CD8-positive, alpha-beta memory T cell (primary cell): ENCODE results near the gene STYXL1. TPM values are rescaled to one million over a fixed set of nuclear protein-coding genes. Genes with fewer than 3 reads are reported as not detected.

Experiments
- CTCF ChIA-PET: fragments of 350-600 bp; sonication (Branson Sonifier 250); formaldehyde crosslinking; loops from one replicate; lab custom pipeline; 2021; ENCODE audit warnings: antibody characterized with exemption; lab: Charles Lee
- POLR2A ChIA-PET: fragments of 350-600 bp; sonication (Branson Sonifier 250); formaldehyde crosslinking; loops from one replicate; lab custom pipeline; 2021; ENCODE audit warnings: antibody characterized with exemption; lab: Charles Lee
- DNase-seq, 5 donors: peaks; one replicate each; pipeline versions ENCODE4 v3.0.0 to v3.0.0-alpha.2; 2020 to 2022; ENCODE audit warnings: mixed read lengths in 1 of 5
- H3K27ac ChIP-seq: one replicate; pipeline ENCODE4 v1.7.0; 2013; ENCODE audit warnings: low read depth, mild to moderate bottlenecking, low read length, moderate library complexity
- H3K27me3 ChIP-seq: 2 replicates; pipeline ENCODE4 v1.7.0; 2013; ENCODE audit warnings: low read length, mild to moderate bottlenecking; ENCODE audit not compliant: insufficient read depth, poor library complexity, severe bottlenecking
- H3K36me3 ChIP-seq: 2 replicates; pipeline ENCODE4 v1.7.0; 2013; ENCODE audit warnings: mild to moderate bottlenecking, low read length, moderate library complexity; ENCODE audit not compliant: insufficient read depth
- H3K4me1 ChIP-seq: 2 replicates; pipeline ENCODE4 v1.7.0; 2013; ENCODE audit warnings: mild to moderate bottlenecking, low read length, moderate library complexity; ENCODE audit not compliant: insufficient read depth
- H3K4me3 ChIP-seq: 2 replicates; pipeline ENCODE4 v1.7.0; 2013; ENCODE audit warnings: mild to moderate bottlenecking, low read length
- H3K9me3 ChIP-seq: 2 replicates; pipeline ENCODE4 v1.7.0; 2013; ENCODE audit warnings: mild to moderate bottlenecking, low read length
- H3K27ac Mint-ChIP-seq, 8 donors: one replicate each; pipeline ENCODE4 v1.8.0; 2020 to 2021; ENCODE audit warnings: mixed read lengths in 8 of 8, mild to moderate bottlenecking in 6 of 8, inconsistent platforms in 3 of 8, moderate library complexity in 3 of 8
- H3K27me3 Mint-ChIP-seq, 2 donors: one replicate each; pipeline ENCODE4 v1.8.0; 2020 to 2021; ENCODE audit warnings: mixed read lengths in 2 of 2, mild to moderate bottlenecking in 1 of 2, moderate library complexity in 1 of 2
- H3K36me3 Mint-ChIP-seq, 3 donors: one replicate each; pipeline ENCODE4 v1.8.0; 2020 to 2021; ENCODE audit warnings: mixed read lengths in 3 of 3, inconsistent platforms in 1 of 3, mild to moderate bottlenecking in 1 of 3
- H3K4me1 Mint-ChIP-seq, 3 donors: one replicate each; pipeline ENCODE4 v1.8.0; 2020 to 2021; ENCODE audit warnings: mixed read lengths in 3 of 3, inconsistent platforms in 1 of 3, mild to moderate bottlenecking in 1 of 3
- H3K4me3 Mint-ChIP-seq, 7 donors: one replicate each; pipeline ENCODE4 v1.8.0; 2020 to 2021; ENCODE audit warnings: mixed read lengths in 7 of 7, mild to moderate bottlenecking in 6 of 7, moderate library complexity in 4 of 7, inconsistent platforms in 2 of 7
- H3K9me3 Mint-ChIP-seq, 5 donors: one replicate each; pipeline ENCODE4 v1.8.0; 2020 to 2022; ENCODE audit warnings: mixed read lengths in 5 of 5, mild to moderate bottlenecking in 3 of 5, moderate library complexity in 2 of 5, inconsistent platforms in 1 of 5
- polyA plus RNA-seq: library from polyadenylated mRNA; unstranded; fragments of 300-500 nt; fragmentation: Illumina TruSeq; gene quantifications from one replicate; pipeline ENCODE4 v1.2.3, GENCODE V29; 2021
- total RNA-seq, 2 experiments: library from RNA; stranded (reverse); gene quantifications; one replicate each; pipeline ENCODE4 v1.2.3, GENCODE V29; 2021

STYXL1 gene
- total and polyA plus RNA-seq, 3 experiments from 2014 or later, result 40.2 to 60.9 (median 40.7) TPM

GRCh38 chr7:75994388-75995051 lies 53.3 kb downstream of the STYXL1 start, which contains the start of gene TMEM120A:
TMEM120A (minus strand) TSS chr7:75994595; CDS start chr7:75994570, 25 bp downstream.
- Histone ChIP-seq H3K27me3 (no peaks in the 10 kb centered on the region), H3K4me3 (peak within 1 kb of the TSS; percentile 77), H3K9me3 (no peaks in the 10 kb centered on the region), H3K27ac (peak within 1 kb of the TSS; percentile 61), H3K4me1 (peaks cover 12% of the 10 kb centered on the region), H3K36me3 (no peaks in the 10 kb centered on the region)
- ChIA-PET CTCF (interaction anchor here (1.2 kb wide), 1 partner anchor 9 kb away, joined by 3 read pairs; no protein-coding TSS in a partner anchor), POLR2A (interaction anchor here (1.1 to 1.7 kb wide), 2 partner anchors 79 to 261 kb away, joined by 3 read pairs; no protein-coding TSS in a partner anchor)
- Mint-ChIP-seq H3K4me3 (peak within 1 kb of the TSS; percentile 66 to 84 (median 74)), H3K27me3 (no peaks in the 10 kb centered on the region), H3K36me3 (peaks cover 0 to 18% (median 4%) of the 10 kb centered on the region in 3 donors), H3K27ac (peak within 1 kb of the TSS in 5 of 8 donors; percentile 23 to 85 (median 70)), H3K4me1 (peaks cover 26 to 47% (median 29%) of the 10 kb centered on the region in 3 donors), H3K9me3 (no peaks in the 10 kb centered on the region)
- peak; percentile 89 to 97 (median 94) for DNase-seq

GRCh38 chr7:75993689-75994387 lies 54.0 kb downstream of the STYXL1 start:
- Histone ChIP-seq H3K4me3 (peak overlapping the region; percentile 77), H3K27me3 (no peaks in the 10 kb centered on the region)
- POLR2A ChIA-PET, result interaction anchor here (0.6 to 1.7 kb wide), 3 partner anchors 57 to 260 kb away, joined by 3 to 5 read pairs (median 3); no protein-coding TSS in a partner anchor

GRCh38 chr7:75992083-75992755 lies 55.6 kb downstream of the STYXL1 start:
- Histone ChIP-seq H3K27ac (no peak overlapping the region), H3K27me3 (no peaks in the 10 kb centered on the region), H3K4me3 (no peak overlapping the region), H3K4me1 (peaks cover 12% of the 10 kb centered on the region), H3K9me3 (no peaks in the 10 kb centered on the region), H3K36me3 (no peaks in the 10 kb centered on the region)
- no peak for DNase-seq
- Mint-ChIP-seq H3K36me3 (peaks cover 0 to 13% (median 3%) of the 10 kb centered on the region in 3 donors), H3K4me3 (peak overlapping the region in 2 of 7 donors; percentile 40 to 50), H3K4me1 (peaks cover 13 to 40% (median 21%) of the 10 kb centered on the region in 3 donors), H3K27me3 (no peaks in the 10 kb centered on the region), H3K27ac (peak overlapping the region in 3 of 8 donors; percentile 6 to 72 (median 19)), H3K9me3 (no peaks in the 10 kb centered on the region)
- ChIA-PET POLR2A (no interaction called here), CTCF (interaction anchor here (1.5 kb wide), 1 partner anchor 14 kb away, joined by 3 read pairs; no protein-coding TSS in a partner anchor)

More at GRCh38 chr7:75993689-75994387, 54.0 kb downstream of the STYXL1 start:
- H3K4me1 Mint-ChIP-seq, result peaks cover 24 to 48% (median 26%) of the 10 kb centered on the region in 3 donors
- H3K4me3 Mint-ChIP-seq, result peak overlapping the region; percentile 66 to 81 (median 74)
- Histone ChIP-seq H3K36me3 (no peaks in the 10 kb centered on the region), H3K9me3 (no peaks in the 10 kb centered on the region), H3K27ac (peak overlapping the region; percentile 61), H3K4me1 (peaks cover 12% of the 10 kb centered on the region)
- no peaks in the 10 kb centered on the region for H3K9me3 Mint-ChIP-seq
- no peaks in the 10 kb centered on the region for H3K27me3 Mint-ChIP-seq
- peak overlapping the region in 5 of 8 donors; percentile 23 to 85 (median 55) for H3K27ac Mint-ChIP-seq
- DNase-seq, result peak in 3 of 5 donors; percentile 16 to 30 (median 18)
- H3K36me3 Mint-ChIP-seq, result peaks cover 0 to 15% (median 1%) of the 10 kb centered on the region in 3 donors
- CTCF ChIA-PET, result interaction anchor here (1.2 to 1.5 kb wide), 2 partner anchors 10 to 12 kb away, joined by 3 read pairs; no protein-coding TSS in a partner anchor

- peak overlapping the region in 1 of 8 donors; percentile 64 for H3K27ac Mint-ChIP-seq
- peaks cover 12% of the 10 kb centered on the region for H3K4me1 ChIP-seq
- H3K4me3 ChIP-seq, result no peak overlapping the region
- H3K9me3 Mint-ChIP-seq, result no peaks in the 10 kb centered on the region
- H3K36me3 ChIP-seq, result no peaks in the 10 kb centered on the region
- peaks cover 7 to 34% (median 16%) of the 10 kb centered on the region in 3 donors for H3K4me1 Mint-ChIP-seq
- peaks cover 0 to 18% (median 3%) of the 10 kb centered on the region in 3 donors for H3K36me3 Mint-ChIP-seq
- H3K27ac ChIP-seq, result no peak overlapping the region
- DNase-seq, result no peak
- H3K27me3 ChIP-seq, result no peaks in the 10 kb centered on the region
- no peaks in the 10 kb centered on the region for H3K27me3 Mint-ChIP-seq
- no peaks in the 10 kb centered on the region for H3K9me3 ChIP-seq
- ChIA-PET CTCF (no interaction called here), POLR2A (no interaction called here)
- H3K4me3 Mint-ChIP-seq, result peak overlapping the region in 3 of 7 donors; percentile 29 to 50 (median 40)
These were observed 56.2 kb downstream of the STYXL1 start for GRCh38 chr7:75991531-75992082.

- no peaks in the 10 kb centered on the region for H3K9me3 ChIP-seq
- Mint-ChIP-seq H3K9me3 (no peaks in the 10 kb centered on the region), H3K27me3 (no peaks in the 10 kb centered on the region), H3K27ac (peak overlapping the region in 5 of 8 donors; percentile 3 to 38 (median 11)), H3K4me3 (peak overlapping the region in 1 of 7 donors; percentile 10), H3K4me1 (peaks cover 6 to 29% (median 14%) of the 10 kb centered on the region in 3 donors), H3K36me3 (peaks cover 0 to 31% (median 2%) of the 10 kb centered on the region in 3 donors)
- peaks cover 8% of the 10 kb centered on the region for H3K4me1 ChIP-seq
- DNase-seq, result peak in 1 of 5 donors; percentile 43
- CTCF ChIA-PET, result no interaction called here
- no peak overlapping the region for H3K27ac ChIP-seq
- POLR2A ChIA-PET, result no interaction called here
- no peaks in the 10 kb centered on the region for H3K27me3 ChIP-seq
- no peaks in the 10 kb centered on the region for H3K36me3 ChIP-seq
- no peak overlapping the region for H3K4me3 ChIP-seq
These were observed 58.1 kb downstream of the STYXL1 start for GRCh38 chr7:75989500-75990388.

- CTCF ChIA-PET, result no interaction called here
- POLR2A ChIA-PET, result no interaction called here
- no peak overlapping the region for H3K27ac Mint-ChIP-seq
- H3K4me1 Mint-ChIP-seq, result peaks cover 6 to 27% (median 14%) of the 10 kb centered on the region in 3 donors
- H3K4me1 ChIP-seq, result peaks cover 7% of the 10 kb centered on the region
- no peaks in the 10 kb centered on the region for H3K36me3 ChIP-seq
- peaks cover 0 to 37% (median 2%) of the 10 kb centered on the region in 3 donors for H3K36me3 Mint-ChIP-seq
- H3K27ac ChIP-seq, result no peak overlapping the region
- DNase-seq, result peak in 1 of 5 donors; percentile 47
- no peaks in the 10 kb centered on the region for H3K27me3 Mint-ChIP-seq
- H3K9me3 ChIP-seq, result no peaks in the 10 kb centered on the region
- no peak overlapping the region for H3K4me3 Mint-ChIP-seq
- H3K9me3 Mint-ChIP-seq, result no peaks in the 10 kb centered on the region
- no peaks in the 10 kb centered on the region for H3K27me3 ChIP-seq
- no peak overlapping the region for H3K4me3 ChIP-seq
These were observed 59.0 kb downstream of the STYXL1 start for GRCh38 chr7:75988568-75989499.
